ENCODE results near the gene SURF6.
"Not testable (repeated sequence)": the region's sequence is repeated elsewhere in the genome, so short reads cannot be mapped to it uniquely, and the experiment has no call there.

SURF6 gene

DNA sequence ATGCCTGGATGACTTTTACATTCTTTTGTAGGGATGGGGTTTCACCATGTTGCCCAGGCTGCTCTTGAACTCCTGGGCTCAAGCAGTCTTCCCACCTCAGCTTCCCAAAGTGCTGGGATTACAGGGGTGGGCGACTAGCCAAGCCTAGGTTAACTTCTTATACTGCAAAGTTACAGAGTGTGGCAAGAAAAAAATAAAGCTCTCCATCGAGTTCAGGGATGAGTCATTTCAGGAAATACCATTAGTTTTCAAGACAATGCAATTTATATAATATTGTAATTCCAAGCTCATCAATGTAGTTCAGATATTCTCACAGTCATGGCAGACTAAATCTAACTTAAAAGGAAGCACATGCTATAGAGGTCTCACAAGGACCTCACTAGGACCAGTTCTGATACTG is 49.5 kb downstream of the SURF6 start:
- DNase-seq (ENCODE audit: low read depth) = peak; percentile 10

- no peak for DNase-seq (ENCODE audit: low read depth)
Measured at GRCh38 chr9:133285252-133285775, 50.7 kb downstream of the SURF6 start.

DNA sequence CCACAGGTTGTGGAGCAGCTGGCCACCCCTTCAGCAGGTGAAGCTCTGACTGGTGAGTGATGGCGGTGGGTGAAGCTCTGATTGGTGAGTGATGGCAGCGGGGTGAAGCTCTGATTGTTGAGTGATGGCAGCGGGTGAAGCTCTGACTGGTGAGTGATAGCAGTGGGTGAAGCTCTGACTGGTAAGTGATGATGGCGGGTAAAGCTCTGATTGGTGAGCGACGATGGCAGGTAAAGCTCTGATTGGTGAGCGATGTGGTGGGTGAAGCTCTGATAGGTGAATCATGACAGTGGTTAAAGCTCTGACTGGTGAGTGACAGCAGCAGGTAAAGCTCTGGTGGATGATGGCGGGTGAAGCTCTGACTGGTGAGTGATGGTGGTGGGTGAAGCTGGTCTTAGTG is 51.6 kb downstream of the SURF6 start:
- DNase-seq (ENCODE audit: low read depth) = no peak

DNA sequence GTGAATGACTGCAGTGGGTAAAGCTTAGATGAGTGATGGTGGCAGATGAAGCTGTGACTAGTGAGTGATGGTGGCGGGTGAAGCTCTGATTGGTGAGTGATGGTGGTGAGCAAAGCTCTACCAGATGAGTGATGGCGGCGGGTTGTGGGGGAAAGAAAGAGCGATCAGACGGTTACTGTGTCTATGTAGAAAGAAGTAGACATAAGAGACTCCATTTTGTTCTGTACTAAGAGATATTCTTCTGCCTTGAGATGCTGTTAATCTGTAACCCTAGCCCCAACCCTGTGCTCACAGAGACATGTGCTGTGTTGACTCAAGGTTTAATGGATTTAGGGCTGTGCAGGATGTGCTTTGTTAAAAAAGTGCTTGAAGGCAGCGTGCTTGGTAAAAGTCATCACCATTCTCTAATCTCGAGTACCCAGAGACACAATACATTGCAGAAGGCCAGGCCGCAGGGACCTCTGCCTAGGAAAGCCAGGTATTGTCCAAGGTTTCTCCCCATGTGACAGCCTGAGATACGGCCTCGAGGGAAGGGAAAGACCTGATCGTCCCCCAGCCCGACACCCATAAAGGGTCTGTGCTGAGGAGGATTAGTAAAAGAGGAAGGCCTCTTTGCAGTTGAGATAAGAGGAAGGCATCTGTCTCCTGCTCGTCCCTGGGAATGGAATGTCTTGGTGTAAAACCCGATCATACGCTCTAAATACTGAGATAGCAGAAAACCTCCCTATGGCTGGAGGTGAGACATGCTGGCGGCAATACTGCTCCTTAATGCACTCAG is 52.5 kb downstream of the SURF6 start:
- not testable (repeated sequence) for DNase-seq (ENCODE audit: low read depth)

DNA sequence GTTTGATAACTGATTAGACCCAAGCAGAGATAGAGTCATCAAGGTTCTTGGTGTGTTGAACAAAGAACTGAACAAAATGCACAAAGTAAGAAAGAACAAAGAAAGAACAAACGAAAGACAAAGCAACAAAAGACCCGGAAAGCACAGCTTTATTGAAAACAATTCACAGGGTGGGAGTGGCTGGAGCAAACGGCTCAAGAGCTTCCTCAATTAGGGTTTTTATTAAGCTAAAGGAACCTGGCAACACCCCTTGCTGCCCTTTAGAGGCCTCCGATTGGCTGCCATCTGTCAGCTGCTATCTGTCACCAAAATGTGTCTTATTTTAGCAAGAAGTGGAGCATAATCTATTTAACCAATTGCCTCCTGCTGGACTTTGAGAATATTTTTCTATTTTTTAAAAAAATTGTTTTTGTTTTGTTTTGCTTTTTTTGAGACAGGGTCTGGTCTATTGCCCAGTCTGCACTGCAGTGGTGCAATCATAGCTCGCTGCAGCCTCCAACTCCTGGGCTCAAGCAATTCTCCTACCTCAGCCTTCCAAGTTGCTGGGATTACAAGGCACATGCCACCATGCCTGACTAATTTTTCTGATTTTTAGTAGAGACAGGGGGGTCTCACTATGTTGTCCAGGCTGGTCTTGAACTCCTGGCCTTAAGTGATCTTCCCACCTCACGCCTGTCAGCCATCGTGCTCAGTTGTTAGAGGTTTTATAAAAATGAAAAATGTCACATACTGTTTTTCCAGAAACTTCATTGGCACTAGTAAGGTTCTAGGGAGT is 53.3 kb downstream of the SURF6 start:
- no peak for DNase-seq (ENCODE audit: low read depth)

DNA sequence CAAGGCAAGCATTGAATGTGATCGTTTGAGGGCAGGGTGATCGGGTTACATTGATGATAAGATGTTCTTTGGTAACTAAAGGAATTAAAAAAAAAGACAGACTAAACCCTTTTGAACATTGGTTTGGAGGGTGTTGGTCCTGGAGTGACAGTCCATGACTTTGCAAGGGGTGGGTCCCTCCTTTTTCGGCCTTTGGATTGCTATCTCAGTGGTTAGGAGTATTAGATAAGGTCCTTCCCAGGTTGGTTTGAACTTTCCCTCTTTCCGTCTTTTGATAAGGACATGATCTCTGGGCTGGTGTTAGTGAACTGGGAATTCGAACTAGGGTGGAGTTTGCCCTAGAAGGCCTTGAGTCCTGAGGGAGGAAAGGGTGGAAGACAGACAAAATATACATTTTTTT is 55.6 kb downstream of the SURF6 start:
- DNase-seq (ENCODE audit: low read depth) = no peak
